GM12873 (cell line): ENCODE data around the gene C1orf52.

Experiments used
- TF ChIP-seq, protein P1 (sequence below): IDR thresholded peaks from 2 replicates; pipeline ENCODE4 v1.5.1; 2012; ENCODE audit warnings: low read depth, mild to moderate bottlenecking, moderate library complexity, low read length, control low read depth; ENCODE audit not compliant: insufficient read depth; ENCODE audit errors: missing control alignments

C1orf52 gene

DNA sequence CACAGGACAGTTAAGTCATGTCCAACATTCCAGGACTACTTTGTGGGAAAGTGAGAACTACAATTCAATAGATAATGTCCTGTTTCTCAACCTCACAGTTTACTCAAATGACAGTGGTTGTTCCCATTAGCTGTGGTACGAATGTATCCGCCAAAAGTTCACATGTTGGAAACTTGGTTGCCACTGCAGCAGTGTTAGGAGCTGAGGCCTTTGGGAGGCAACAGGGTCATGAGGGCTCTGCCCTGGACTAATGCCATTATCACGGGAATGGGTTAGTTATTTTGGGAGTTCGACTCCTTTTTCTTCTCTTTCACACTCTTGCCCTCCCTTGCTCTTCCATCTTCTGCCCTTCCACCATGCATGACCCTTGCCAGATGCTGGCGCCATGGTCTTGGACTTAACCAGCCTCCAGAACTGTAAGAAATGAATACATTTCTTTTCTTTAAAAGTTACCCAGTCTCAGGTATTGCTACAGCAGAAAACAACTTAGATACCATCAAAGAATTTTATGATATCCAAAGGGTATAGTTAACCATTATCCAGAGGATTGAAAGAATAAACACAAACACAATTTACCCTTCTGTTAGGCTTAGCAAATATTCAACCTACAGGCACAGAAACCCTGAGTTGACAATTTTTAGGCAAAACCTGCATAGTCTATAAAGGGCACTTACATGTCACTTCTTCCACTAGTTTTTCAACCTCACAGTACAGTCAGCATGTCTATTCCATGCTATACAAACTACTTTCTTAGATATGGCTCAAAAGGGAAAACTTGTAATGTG lies 9.5 kb upstream of the C1orf52 start:
- TF ChIP-seq, protein P1, sequence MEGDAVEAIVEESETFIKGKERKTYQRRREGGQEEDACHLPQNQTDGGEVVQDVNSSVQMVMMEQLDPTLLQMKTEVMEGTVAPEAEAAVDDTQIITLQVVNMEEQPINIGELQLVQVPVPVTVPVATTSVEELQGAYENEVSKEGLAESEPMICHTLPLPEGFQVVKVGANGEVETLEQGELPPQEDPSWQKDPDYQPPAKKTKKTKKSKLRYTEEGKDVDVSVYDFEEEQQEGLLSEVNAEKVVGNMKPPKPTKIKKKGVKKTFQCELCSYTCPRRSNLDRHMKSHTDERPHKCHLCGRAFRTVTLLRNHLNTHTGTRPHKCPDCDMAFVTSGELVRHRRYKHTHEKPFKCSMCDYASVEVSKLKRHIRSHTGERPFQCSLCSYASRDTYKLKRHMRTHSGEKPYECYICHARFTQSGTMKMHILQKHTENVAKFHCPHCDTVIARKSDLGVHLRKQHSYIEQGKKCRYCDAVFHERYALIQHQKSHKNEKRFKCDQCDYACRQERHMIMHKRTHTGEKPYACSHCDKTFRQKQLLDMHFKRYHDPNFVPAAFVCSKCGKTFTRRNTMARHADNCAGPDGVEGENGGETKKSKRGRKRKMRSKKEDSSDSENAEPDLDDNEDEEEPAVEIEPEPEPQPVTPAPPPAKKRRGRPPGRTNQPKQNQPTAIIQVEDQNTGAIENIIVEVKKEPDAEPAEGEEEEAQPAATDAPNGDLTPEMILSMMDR: no peak

DNA sequence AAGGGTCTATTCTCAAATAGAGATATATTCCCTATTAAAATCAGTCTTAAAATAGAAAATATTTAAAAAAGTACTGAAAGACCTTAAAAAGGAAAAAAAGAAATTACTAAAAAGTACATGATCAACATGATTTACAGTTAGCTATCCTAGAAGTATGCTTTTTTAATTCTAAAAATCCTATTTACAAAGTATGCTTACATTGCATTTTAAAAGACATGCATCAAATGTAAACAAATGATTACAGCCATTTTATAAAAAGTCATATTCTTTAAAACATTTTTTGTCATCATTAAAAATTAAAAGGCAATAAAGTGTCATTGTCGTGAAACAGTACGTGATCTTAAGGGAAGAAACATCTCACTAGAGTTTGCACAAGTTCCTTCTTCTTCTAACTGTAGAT lies 7.9 kb upstream of the C1orf52 start:
- TF ChIP-seq, protein P1: no peak

DNA sequence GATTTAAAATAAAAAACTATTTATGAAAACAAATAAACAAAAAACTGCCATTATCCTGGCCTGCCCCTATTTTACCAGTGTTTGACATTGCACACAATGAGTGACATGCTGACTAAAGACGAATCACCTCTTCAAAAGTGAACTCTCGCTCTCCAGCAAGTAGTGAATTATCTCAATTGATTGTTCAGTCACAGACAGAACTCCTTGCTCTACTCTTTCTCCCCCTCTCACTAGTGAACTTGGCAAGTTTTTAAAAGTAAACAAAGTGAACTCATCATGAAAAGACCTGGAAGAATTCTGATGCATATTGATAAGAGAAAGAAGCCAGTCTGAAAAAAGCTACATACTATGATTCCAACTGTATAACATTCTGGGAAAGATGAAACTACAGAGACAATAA lies 4.7 kb upstream of the C1orf52 start:
- TF ChIP-seq, protein P1: no peak

DNA sequence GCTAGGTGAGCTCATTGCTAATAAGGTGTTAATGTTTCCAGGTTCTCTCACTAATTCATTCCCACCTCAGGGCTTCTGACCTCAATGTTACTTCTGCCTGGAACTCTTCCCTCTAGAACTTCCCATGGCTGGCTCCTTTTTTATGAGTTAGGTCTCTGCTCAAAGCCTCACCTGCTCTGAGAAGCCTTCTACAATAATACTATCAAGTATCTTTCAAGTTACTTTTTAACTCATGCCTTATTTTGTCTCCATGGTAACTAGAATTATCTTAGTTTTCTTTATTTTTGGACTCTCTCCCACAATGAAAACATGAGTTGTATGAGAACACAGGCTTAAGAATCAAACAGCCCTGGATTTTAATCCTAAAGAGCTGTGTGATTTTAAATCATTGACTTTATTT lies 3.5 kb upstream of the C1orf52 start:
- TF ChIP-seq, protein P1: no peak

DNA sequence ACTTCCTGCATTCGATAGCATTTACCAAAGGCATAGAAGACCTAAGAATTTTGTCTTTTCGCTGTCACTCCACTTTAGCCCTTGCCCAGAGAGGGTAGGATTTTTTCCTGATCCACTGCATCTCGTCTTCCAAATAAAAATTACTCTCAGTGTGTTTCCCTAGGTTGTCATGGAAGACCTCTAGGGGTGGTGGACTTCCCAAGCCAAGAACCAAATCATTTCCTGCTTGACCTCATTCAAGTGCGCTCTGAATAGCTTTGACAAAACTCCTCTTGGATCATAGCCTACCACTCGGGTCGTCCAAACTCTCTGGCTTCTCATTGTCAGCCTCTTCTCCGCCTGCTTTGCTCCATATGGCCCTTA lies 431 bp upstream of the C1orf52 start:
- TF ChIP-seq, protein P1: no peak

DNA sequence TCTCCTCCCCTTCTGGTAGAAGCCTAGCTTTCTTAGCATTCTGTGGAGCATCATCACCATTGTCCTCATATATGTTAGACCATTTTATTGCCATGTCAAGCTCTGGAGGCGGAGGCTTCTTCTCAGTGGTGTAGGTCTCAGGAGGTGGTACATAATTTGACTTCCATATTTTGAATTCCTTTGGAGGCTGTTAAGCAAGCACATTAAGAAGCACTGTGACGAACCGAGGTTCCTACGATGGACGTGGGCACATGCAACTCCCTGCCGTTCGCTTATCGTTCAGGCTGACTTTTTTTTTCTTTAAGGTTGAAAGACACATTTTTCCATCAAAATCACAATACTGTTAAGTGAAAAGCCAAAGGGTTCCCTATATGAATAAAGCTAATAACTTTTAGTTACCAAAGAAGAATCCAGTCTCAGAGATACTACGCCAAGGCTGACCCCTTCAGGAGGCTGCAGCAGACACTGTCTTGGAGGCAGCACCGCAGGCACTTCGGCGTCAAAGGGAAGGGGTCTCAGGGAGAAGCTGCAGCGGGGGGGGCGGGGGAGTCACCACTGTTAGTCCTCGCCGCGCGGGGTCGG lies 835 bp downstream of the C1orf52 start:
- TF ChIP-seq, protein P1: no peak

DNA sequence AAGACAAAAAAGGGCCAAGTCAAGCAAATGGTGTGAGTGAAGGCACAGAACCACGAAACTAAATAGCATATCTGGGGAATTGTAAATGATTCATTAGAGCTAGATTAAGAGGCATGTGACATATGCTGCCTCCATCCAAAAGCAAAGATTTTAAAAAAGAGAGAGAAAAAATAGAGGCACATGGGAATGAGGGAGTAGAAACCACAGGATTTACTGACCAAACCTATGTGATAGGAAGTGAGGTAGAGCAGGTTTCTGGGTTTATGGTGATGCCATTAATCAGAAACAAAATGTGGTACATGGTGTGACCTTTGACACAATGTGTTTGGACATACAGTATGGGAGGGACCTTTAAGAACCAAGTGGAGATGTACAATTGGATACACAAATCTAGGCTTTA lies 13.6 kb downstream of the C1orf52 start:
- TF ChIP-seq, protein P1: no peak
